OCI-LY7 (cell line): ENCODE data around the gene EPHX1.

Source experiments
- EZH2phosphoT487 ChIP-seq: fragments of 200-600 bp; sonication (generic); IDR thresholded peaks from 2 replicates; pipeline ENCODE4 v1.6.1; 2018; ENCODE audit warnings: low read depth, borderline replicate concordance, mild to moderate bottlenecking, mixed run types, antibody characterized with exemption, low read length, moderate library complexity, mixed read lengths
- TF ChIP-seq, protein P1 (sequence below): fragments of 200-600 bp; sonication (generic); conservative IDR thresholded peaks from 2 replicates; pipeline ENCODE4 v1.5.1; 2014; ENCODE audit warnings: mild to moderate bottlenecking, antibody characterized with exemption, low read length, moderate library complexity, mixed read lengths

DNA sequence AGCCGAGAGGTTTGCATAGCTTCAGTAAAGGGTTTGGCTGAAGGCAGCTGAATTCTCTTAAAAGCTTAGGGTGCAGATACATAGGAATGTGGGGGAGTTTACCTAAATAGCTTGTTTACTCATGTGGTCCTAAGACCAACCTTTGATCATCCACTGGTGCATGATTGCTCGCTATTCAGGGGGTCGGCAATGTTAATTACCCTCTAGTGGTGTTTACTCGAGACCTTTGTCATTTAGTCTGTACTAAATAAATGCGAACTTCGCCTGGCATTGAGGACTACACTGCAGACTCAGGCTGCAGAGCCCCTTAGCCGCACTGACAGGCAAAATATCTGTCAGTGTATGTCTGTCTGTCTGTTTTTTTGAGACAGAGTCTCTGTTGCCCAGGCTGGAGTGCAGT lies 40.4 kb downstream of the EPHX1 start:
- TF ChIP-seq, protein P1, sequence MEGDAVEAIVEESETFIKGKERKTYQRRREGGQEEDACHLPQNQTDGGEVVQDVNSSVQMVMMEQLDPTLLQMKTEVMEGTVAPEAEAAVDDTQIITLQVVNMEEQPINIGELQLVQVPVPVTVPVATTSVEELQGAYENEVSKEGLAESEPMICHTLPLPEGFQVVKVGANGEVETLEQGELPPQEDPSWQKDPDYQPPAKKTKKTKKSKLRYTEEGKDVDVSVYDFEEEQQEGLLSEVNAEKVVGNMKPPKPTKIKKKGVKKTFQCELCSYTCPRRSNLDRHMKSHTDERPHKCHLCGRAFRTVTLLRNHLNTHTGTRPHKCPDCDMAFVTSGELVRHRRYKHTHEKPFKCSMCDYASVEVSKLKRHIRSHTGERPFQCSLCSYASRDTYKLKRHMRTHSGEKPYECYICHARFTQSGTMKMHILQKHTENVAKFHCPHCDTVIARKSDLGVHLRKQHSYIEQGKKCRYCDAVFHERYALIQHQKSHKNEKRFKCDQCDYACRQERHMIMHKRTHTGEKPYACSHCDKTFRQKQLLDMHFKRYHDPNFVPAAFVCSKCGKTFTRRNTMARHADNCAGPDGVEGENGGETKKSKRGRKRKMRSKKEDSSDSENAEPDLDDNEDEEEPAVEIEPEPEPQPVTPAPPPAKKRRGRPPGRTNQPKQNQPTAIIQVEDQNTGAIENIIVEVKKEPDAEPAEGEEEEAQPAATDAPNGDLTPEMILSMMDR = no peak
- TF ChIP-seq EZH2phosphoT487 = no peak
